SK-N-SH treated with all-trans-retinoic acid at 6 μM for 48 hours (cell line): ENCODE data around the gene NPB.

ENCODE experiments used
- ATAC-seq: fragments of 200-7000 bp; cut with Tn5 transposase; 3 replicates; pipeline ENCODE4 v1.9.1; 2020; ENCODE audit warnings: mild to moderate bottlenecking, moderate library complexity
- ARNTL ChIP-seq: fragments of 450-650 bp; formaldehyde crosslinking; IDR thresholded peaks from 2 replicates; pipeline ENCODE4 v1.5.0; 2020; ENCODE audit warnings: low read depth, mild to moderate bottlenecking, moderate library complexity, borderline replicate concordance
- BACH2 ChIP-seq: fragments of 250-450 bp; sonication (Bioruptor Pico); IDR thresholded peaks from 2 replicates; pipeline ENCODE4 v1.9.0; 2021; ENCODE audit warnings: mild to moderate bottlenecking, borderline replicate concordance
- CREB5 ChIP-seq: fragments of 250-450 bp; sonication (Bioruptor Pico); IDR thresholded peaks from 2 replicates; pipeline ENCODE4 v1.5.1; 2020; ENCODE audit warnings: low read depth, mild to moderate bottlenecking, moderate library complexity
- CSDC2 ChIP-seq: fragments of 250-450 bp; sonication (Bioruptor Pico); IDR thresholded peaks from 2 replicates; pipeline ENCODE4 v1.5.0; 2020; ENCODE audit warnings: mild to moderate bottlenecking, moderate library complexity
- CSRNP3 ChIP-seq: fragments of 250-450 bp; sonication (Bioruptor Pico); IDR thresholded peaks from 2 replicates; pipeline ENCODE4 v1.5.1; 2021; ENCODE audit warnings: mild to moderate bottlenecking, moderate library complexity
- GLIS3 ChIP-seq: fragments of 250-450 bp; sonication (Bioruptor Pico); IDR thresholded peaks from 2 replicates; pipeline ENCODE4 v1.5.0; 2020; ENCODE audit warnings: mild to moderate bottlenecking, moderate library complexity
- ISL1 ChIP-seq: fragments of 250-450 bp; sonication (Bioruptor Pico); IDR thresholded peaks from 2 replicates; pipeline ENCODE4 v2.1.2; 2022; ENCODE audit warnings: mild to moderate bottlenecking, moderate library complexity
- PATZ1 ChIP-seq: fragments of 250-450 bp; sonication (Bioruptor Pico); IDR thresholded peaks from 2 replicates; pipeline ENCODE4 v1.8.0; 2020; ENCODE audit warnings: mild to moderate bottlenecking, moderate library complexity, borderline replicate concordance
- POU6F1 ChIP-seq: fragments of 250-450 bp; sonication (Bioruptor Pico); IDR thresholded peaks from 2 replicates; pipeline ENCODE4 v1.8.0; 2021; ENCODE audit warnings: low read depth, mild to moderate bottlenecking, moderate library complexity, borderline replicate concordance
- PPARA ChIP-seq: fragments of 250-450 bp; sonication (Bioruptor Pico); IDR thresholded peaks from 2 replicates; pipeline ENCODE4 v1.5.0; 2020; ENCODE audit warnings: mild to moderate bottlenecking, borderline replicate concordance
- RARB ChIP-seq: fragments of 250-450 bp; sonication (Bioruptor Pico); IDR thresholded peaks from 2 replicates; pipeline ENCODE4 v1.8.0; 2021; ENCODE audit warnings: mild to moderate bottlenecking, moderate library complexity
- SNAI2 ChIP-seq: fragments of 250-450 bp; sonication (Bioruptor Pico); IDR thresholded peaks from 2 replicates; pipeline ENCODE4 v1.5.0; 2020; ENCODE audit warnings: mild to moderate bottlenecking, moderate library complexity
- TCF4 ChIP-seq: fragments of 250-450 bp; sonication (Bioruptor Pico); IDR thresholded peaks from 2 replicates; pipeline ENCODE4 v1.8.0; 2021; ENCODE audit warnings: mild to moderate bottlenecking, moderate library complexity, borderline replicate concordance
- TOX ChIP-seq: fragments of 250-450 bp; sonication (Bioruptor Pico); IDR thresholded peaks from 2 replicates; pipeline ENCODE4 v1.8.0; 2021; ENCODE audit warnings: mild to moderate bottlenecking, moderate library complexity, borderline replicate concordance
- TSHZ2 ChIP-seq: fragments of 250-450 bp; sonication (Bioruptor Pico); IDR thresholded peaks from 2 replicates; pipeline ENCODE4 v1.5.0; 2020; ENCODE audit warnings: mild to moderate bottlenecking, moderate library complexity
- ZC3H10 ChIP-seq: fragments of 250-450 bp; sonication (Bioruptor Pico); IDR thresholded peaks from 2 replicates; pipeline ENCODE4 v1.5.1; 2021; ENCODE audit warnings: mild to moderate bottlenecking, moderate library complexity
- ZFP30 ChIP-seq: fragments of 450-650 bp; formaldehyde crosslinking; IDR thresholded peaks from 2 replicates; pipeline ENCODE4 v1.5.0; 2022; ENCODE audit warnings: mild to moderate bottlenecking, moderate library complexity
- ZNF565 ChIP-seq: fragments of 450-650 bp; formaldehyde crosslinking; conservative IDR thresholded peaks from 2 replicates; pipeline ENCODE4 v1.5.0; 2020; ENCODE audit warnings: low read depth, mild to moderate bottlenecking, moderate library complexity
- ZNF70 ChIP-seq: fragments of 450-650 bp; formaldehyde crosslinking; IDR thresholded peaks from 2 replicates; pipeline ENCODE4 v1.5.0; 2020; ENCODE audit warnings: mild to moderate bottlenecking, moderate library complexity
- ZNF8 ChIP-seq: fragments of 450-650 bp; formaldehyde crosslinking; IDR thresholded peaks from 2 replicates; pipeline ENCODE4 v1.5.0; 2020; ENCODE audit warnings: mild to moderate bottlenecking, moderate library complexity

NPB gene

GRCh38 chr17:81900181-81900820, 1.7 kb upstream of the NPB start (continued):
- TF ChIP-seq CREB5 (CRISPR knock-in tag) (no peak), ZNF8 (CRISPR knock-in tag) (no peak), TCF4 (no peak), RARB (CRISPR knock-in tag) (no peak), TOX (no peak), BACH2 (CRISPR knock-in tag) (no peak), ZNF565 (CRISPR knock-in tag) (no peak)
- TF ChIP-seq, all 23 proteins: peak for 0

GRCh38 chr17:81901167-81902022, 643 bp upstream of the NPB start:
- peak; percentile 3 for ATAC-seq
- TF ChIP-seq ZNF8 (CRISPR knock-in tag), result no peak
- TF ChIP-seq CSRNP3, result no peak
- TF ChIP-seq ISL1 (CRISPR knock-in tag), result no peak
- TF ChIP-seq CSDC2 (CRISPR knock-in tag), result no peak
- no peak for TF ChIP-seq PATZ1
- TF ChIP-seq ZNF565 (CRISPR knock-in tag), result no peak

GRCh38 chr17:81902653-81903414, 796 bp downstream of the NPB start:
- no peak for ATAC-seq
- TF ChIP-seq ISL1 (CRISPR knock-in tag) (no peak), PATZ1 (no peak), ZNF8 (CRISPR knock-in tag) (no peak), ZNF565 (CRISPR knock-in tag) (no peak), POU6F1 (CRISPR knock-in tag) (no peak), RARB (CRISPR knock-in tag) (no peak), GLIS3 (CRISPR knock-in tag) (no peak), ARNTL (no peak), PPARA (CRISPR knock-in tag) (no peak), CSRNP3 (no peak), ZNF70 (CRISPR knock-in tag) (no peak), CSDC2 (CRISPR knock-in tag) (no peak), SNAI2 (CRISPR knock-in tag) (no peak), TOX (no peak), ZC3H10 (CRISPR knock-in tag) (no peak), BACH2 (CRISPR knock-in tag) (no peak), ZFP30 (CRISPR knock-in tag) (no peak), TSHZ2 (CRISPR knock-in tag) (no peak)
